Measurements from ENCODE around the gene PRKCA. TPM values are rescaled to one million over a fixed set of nuclear protein-coding genes. Genes with fewer than 3 reads are reported as not detected.

PRKCA gene
- total RNA-seq, 1 experiment from 2014 or later: 22.6 TPM

DNA sequence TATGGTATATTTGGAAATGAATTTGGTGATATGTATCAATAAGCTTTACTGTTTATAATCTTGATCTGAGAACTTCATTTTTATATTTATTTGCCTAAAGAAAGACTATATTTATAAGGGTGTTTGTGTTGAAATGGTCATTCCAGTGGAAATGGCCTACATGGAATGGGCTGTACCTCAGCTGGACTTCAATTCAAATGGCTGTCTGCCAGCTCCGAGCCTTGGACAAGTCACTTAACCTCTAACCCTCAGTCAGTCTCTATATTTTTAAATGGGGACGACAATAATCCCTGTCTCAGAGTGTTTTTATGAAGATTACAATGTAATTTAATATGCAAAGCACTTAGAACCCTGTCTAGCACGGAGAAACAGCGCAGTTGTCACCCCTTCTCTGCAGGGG lies 271.7 kb downstream of the PRKCA start:
- Histone ChIP-seq H3K9ac (ENCODE audit: low read length) (no peak overlapping the region), H3K4me3 (ENCODE audit: low read length) (no peak overlapping the region), H3K4me1 (ENCODE audit: insufficient read depth, low read length) (peaks cover 20% of the 10 kb centered on the region), H3K9me3 (ENCODE audit: low read length) (no peaks in the 10 kb centered on the region), H3K4me2 (ENCODE audit: low read length) (no peak overlapping the region), H3K27me3 (ENCODE audit: low read length) (no peaks in the 10 kb centered on the region), H3F3A (ENCODE audit: low read length, unreplicated experiment) (no peaks in the 10 kb centered on the region), H4K20me1 (ENCODE audit: low read length) (no peaks in the 10 kb centered on the region), H3K9me2 (replicated peaks; ENCODE audit: low read length) (no peaks in the 10 kb centered on the region), H2AFZ (ENCODE audit: low read length) (no peak overlapping the region), H3K79me2 (ENCODE audit: low read length) (peaks cover 10% of the 10 kb centered on the region), H3K36me3 (ENCODE audit: low read depth, low read length) (no peaks in the 10 kb centered on the region), H3K27ac (ENCODE audit: low read length) (no peak overlapping the region)
- CTCF ChIA-PET: no interaction called here
- DNase-seq (no peak), ATAC-seq (no peak)
- BruUV-seq (replicated peaks): no TSS peak
- intact Hi-C loops (cut with micrococcal nuclease): no loop called here
- POLR2A ChIA-PET (ENCODE audit: unreplicated experiment): no interaction called here
- TF ChIP-seq, protein P1, sequence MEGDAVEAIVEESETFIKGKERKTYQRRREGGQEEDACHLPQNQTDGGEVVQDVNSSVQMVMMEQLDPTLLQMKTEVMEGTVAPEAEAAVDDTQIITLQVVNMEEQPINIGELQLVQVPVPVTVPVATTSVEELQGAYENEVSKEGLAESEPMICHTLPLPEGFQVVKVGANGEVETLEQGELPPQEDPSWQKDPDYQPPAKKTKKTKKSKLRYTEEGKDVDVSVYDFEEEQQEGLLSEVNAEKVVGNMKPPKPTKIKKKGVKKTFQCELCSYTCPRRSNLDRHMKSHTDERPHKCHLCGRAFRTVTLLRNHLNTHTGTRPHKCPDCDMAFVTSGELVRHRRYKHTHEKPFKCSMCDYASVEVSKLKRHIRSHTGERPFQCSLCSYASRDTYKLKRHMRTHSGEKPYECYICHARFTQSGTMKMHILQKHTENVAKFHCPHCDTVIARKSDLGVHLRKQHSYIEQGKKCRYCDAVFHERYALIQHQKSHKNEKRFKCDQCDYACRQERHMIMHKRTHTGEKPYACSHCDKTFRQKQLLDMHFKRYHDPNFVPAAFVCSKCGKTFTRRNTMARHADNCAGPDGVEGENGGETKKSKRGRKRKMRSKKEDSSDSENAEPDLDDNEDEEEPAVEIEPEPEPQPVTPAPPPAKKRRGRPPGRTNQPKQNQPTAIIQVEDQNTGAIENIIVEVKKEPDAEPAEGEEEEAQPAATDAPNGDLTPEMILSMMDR (conservative IDR thresholded peaks at IDR 0.05; ENCODE audit: low read depth, low read length): no peak
- TF ChIP-seq EZH2 (IDR thresholded peaks at IDR 0.05; ENCODE audit: low read length, unreplicated experiment) (no peak), EZH2phosphoT487 (IDR thresholded peaks at IDR 0.05; ENCODE audit: borderline replicate concordance, low read length) (no peak)

DNA sequence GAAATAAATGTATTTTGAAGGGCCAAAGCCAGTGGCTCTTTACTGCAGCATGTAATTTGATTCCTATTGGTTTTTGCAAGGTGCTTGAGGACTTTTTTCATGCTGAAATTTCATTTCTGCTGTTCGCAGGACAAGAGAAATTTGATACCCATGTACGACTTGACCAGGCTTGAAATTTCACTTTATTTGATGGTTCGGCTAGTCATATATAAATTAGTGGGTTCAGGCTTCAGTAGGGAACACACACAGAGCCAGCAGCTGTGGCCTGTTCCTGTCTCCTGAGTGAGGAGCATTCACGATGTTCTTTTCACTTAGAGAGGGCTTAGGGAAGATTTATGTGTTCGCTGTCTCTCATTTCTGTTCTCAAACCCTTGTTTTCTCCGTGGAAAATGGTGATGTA lies 274.1 kb downstream of the PRKCA start:
- Histone ChIP-seq H3K9me2 (replicated peaks; ENCODE audit: low read length) (no peaks in the 10 kb centered on the region), H3K36me3 (ENCODE audit: low read depth, low read length) (no peaks in the 10 kb centered on the region), H3K9me3 (ENCODE audit: low read length) (no peaks in the 10 kb centered on the region), H3K4me2 (ENCODE audit: low read length) (no peak overlapping the region), H3F3A (ENCODE audit: low read length, unreplicated experiment) (no peaks in the 10 kb centered on the region), H3K27me3 (ENCODE audit: low read length) (no peaks in the 10 kb centered on the region), H4K20me1 (ENCODE audit: low read length) (no peaks in the 10 kb centered on the region), H3K27ac (ENCODE audit: low read length) (no peak overlapping the region), H3K79me2 (ENCODE audit: low read length) (peaks cover under 1% of the 10 kb centered on the region; the same call in 1 of the 2 replicates), H3K4me3 (ENCODE audit: low read length) (no peak overlapping the region), H3K9ac (ENCODE audit: low read length) (no peak overlapping the region), H3K4me1 (ENCODE audit: insufficient read depth, low read length) (peaks cover 2% of the 10 kb centered on the region; the same call in 1 of the 2 replicates), H2AFZ (ENCODE audit: low read length) (no peak overlapping the region)
- DNase-seq: no peak
- ChIA-PET POLR2A (ENCODE audit: unreplicated experiment) (no interaction called here), CTCF (no interaction called here)
- no peak for TF ChIP-seq EZH2 (IDR thresholded peaks at IDR 0.05; ENCODE audit: low read length, unreplicated experiment)
- TF ChIP-seq EZH2phosphoT487 (IDR thresholded peaks at IDR 0.05; ENCODE audit: borderline replicate concordance, low read length): no peak
- TF ChIP-seq, protein P1 (conservative IDR thresholded peaks at IDR 0.05; ENCODE audit: low read depth, low read length): no peak
- BruUV-seq (replicated peaks): no TSS peak
- intact Hi-C loops (cut with micrococcal nuclease): no loop called here
- no peak for ATAC-seq

DNA sequence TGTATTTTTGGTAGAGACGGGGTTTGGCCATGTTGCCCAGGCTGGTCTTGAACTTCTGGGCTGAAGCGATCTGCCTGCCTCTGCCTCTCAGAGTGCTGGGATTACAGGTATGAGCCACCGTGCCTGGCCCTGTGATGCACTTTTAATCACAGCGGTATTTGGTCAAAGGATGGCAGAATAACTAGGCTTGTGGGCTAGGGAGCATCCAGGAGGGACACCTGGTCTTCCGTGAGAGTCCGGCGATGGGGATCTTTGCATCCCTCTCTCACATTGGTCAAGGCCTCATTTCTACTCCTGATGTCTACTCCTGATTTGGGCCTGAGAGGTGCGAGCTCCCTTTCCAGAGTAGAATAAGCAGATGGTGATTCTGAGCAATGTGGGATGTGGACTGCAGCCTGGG lies 274.6 kb downstream of the PRKCA start:
- BruUV-seq (replicated peaks): no TSS peak
- Histone ChIP-seq H3K36me3 (ENCODE audit: low read depth, low read length) (no peaks in the 10 kb centered on the region), H3K79me2 (ENCODE audit: low read length) (no peaks in the 10 kb centered on the region), H3K4me1 (ENCODE audit: insufficient read depth, low read length) (no peaks in the 10 kb centered on the region), H3K27ac (ENCODE audit: low read length) (no peak overlapping the region), H3K4me2 (ENCODE audit: low read length) (no peak overlapping the region), H3K9ac (ENCODE audit: low read length) (no peak overlapping the region), H3K9me2 (replicated peaks; ENCODE audit: low read length) (no peaks in the 10 kb centered on the region), H3K9me3 (ENCODE audit: low read length) (no peaks in the 10 kb centered on the region), H4K20me1 (ENCODE audit: low read length) (no peaks in the 10 kb centered on the region), H2AFZ (ENCODE audit: low read length) (no peak overlapping the region), H3F3A (ENCODE audit: low read length, unreplicated experiment) (no peaks in the 10 kb centered on the region), H3K27me3 (ENCODE audit: low read length) (no peaks in the 10 kb centered on the region), H3K4me3 (ENCODE audit: low read length) (no peak overlapping the region)
- CTCF ChIA-PET: no interaction called here
- POLR2A ChIA-PET (ENCODE audit: unreplicated experiment): no interaction called here
- no peak for TF ChIP-seq EZH2 (IDR thresholded peaks at IDR 0.05; ENCODE audit: low read length, unreplicated experiment)
- TF ChIP-seq, protein P1 (conservative IDR thresholded peaks at IDR 0.05; ENCODE audit: low read depth, low read length): no peak
- no peak for TF ChIP-seq EZH2phosphoT487 (IDR thresholded peaks at IDR 0.05; ENCODE audit: borderline replicate concordance, low read length)
- intact Hi-C loops (cut with micrococcal nuclease): no loop called here
- DNase-seq (no peak), ATAC-seq (no peak)
